GM23338 (cell line): ENCODE data around the gene ERBB4. TPM values are rescaled to one million over a fixed set of nuclear protein-coding genes. Genes with fewer than 3 reads are reported as not detected.

Experiments used
- ATAC-seq: fragments of 200-7000 bp; cut with Tn5 transposase; 3 replicates; pipeline ENCODE4 v1.9.1; 2020
- DNase-seq: peaks from one replicate; pipeline ENCODE4 v3.0.0-alpha.2; 2015; ENCODE audit warnings: low spot score
- H2AFZ ChIP-seq: fragments of 200-600 bp; sonication (generic); 2 replicates; pipeline ENCODE4 v1.8.0; 2016; ENCODE audit warnings: antibody characterized with exemption, mild to moderate bottlenecking, moderate library complexity
- H3F3A ChIP-seq: fragments of 200-600 bp; sonication (generic); replicated peaks from 2 replicates; pipeline ENCODE4 v1.8.0; 2017; ENCODE audit warnings: antibody characterized with exemption, mixed run types, low read depth
- H3K27ac ChIP-seq: fragments of 200-600 bp; sonication (generic); 2 replicates; pipeline ENCODE4 v1.6.1; 2016; ENCODE audit warnings: low read depth
- H3K27me3 ChIP-seq: fragments of 200-600 bp; sonication (generic); 2 replicates; pipeline ENCODE4 v1.8.0; 2016; ENCODE audit warnings: mild to moderate bottlenecking, mixed run types, moderate library complexity; ENCODE audit not compliant: insufficient read depth
- H3K36me3 ChIP-seq: fragments of 200-600 bp; sonication (generic); 2 replicates; pipeline ENCODE4 v1.8.0; 2016; ENCODE audit warnings: mild to moderate bottlenecking; ENCODE audit not compliant: insufficient read depth
- H3K4me1 ChIP-seq: fragments of 200-600 bp; sonication (generic); 2 replicates; pipeline ENCODE4 v1.8.0; 2016; ENCODE audit warnings: mild to moderate bottlenecking, moderate library complexity; ENCODE audit not compliant: insufficient read depth
- H3K4me2 ChIP-seq: fragments of 200-600 bp; sonication (generic); 2 replicates; pipeline ENCODE4 v1.7.1; 2017; ENCODE audit warnings: mixed run types
- H3K4me3 ChIP-seq: fragments of 200-600 bp; sonication (generic); 2 replicates; pipeline ENCODE4 v1.6.1; 2016; ENCODE audit warnings: mixed run types
- H3K79me2 ChIP-seq: fragments of 200-600 bp; sonication (generic); replicated peaks from 2 replicates; pipeline ENCODE4 v1.8.0; 2017; ENCODE audit warnings: mild to moderate bottlenecking; ENCODE audit not compliant: insufficient read depth
- H3K9me2 ChIP-seq: fragments of 200-600 bp; sonication (generic); 2 replicates; pipeline ENCODE4 v1.8.0; 2017; ENCODE audit not compliant: insufficient read depth
- H4K20me1 ChIP-seq: fragments of 200-600 bp; sonication (generic); replicated peaks from 2 replicates; pipeline ENCODE4 v1.8.0; 2017; ENCODE audit warnings: mild to moderate bottlenecking; ENCODE audit not compliant: insufficient read depth
- H3K27ac Mint-ChIP-seq: 2 replicates; pipeline ENCODE4 v1.8.0; 2020; ENCODE audit warnings: inconsistent platforms, mild to moderate bottlenecking, moderate library complexity, mixed read lengths
- H3K27me3 Mint-ChIP-seq: 3 replicates; pipeline ENCODE4 v1.8.0; 2022; ENCODE audit warnings: low read depth, mild to moderate bottlenecking, moderate library complexity, mixed read lengths, inconsistent platforms; ENCODE audit not compliant: insufficient read depth, poor library complexity
- H3K36me3 Mint-ChIP-seq: 3 replicates; pipeline ENCODE4 v1.8.0; 2021; ENCODE audit warnings: low read depth, mild to moderate bottlenecking, inconsistent platforms, moderate library complexity, mixed read lengths
- H3K4me1 Mint-ChIP-seq: 3 replicates; pipeline ENCODE4 v1.8.0; 2020; ENCODE audit warnings: mild to moderate bottlenecking, inconsistent platforms, mixed read lengths
- H3K4me3 Mint-ChIP-seq: 3 replicates; pipeline ENCODE4 v1.8.0; 2021; ENCODE audit warnings: moderate library complexity, mild to moderate bottlenecking, inconsistent platforms, mixed read lengths
- H3K9me3 Mint-ChIP-seq: 3 replicates; pipeline ENCODE4 v1.8.0; 2020; ENCODE audit warnings: moderate library complexity, mild to moderate bottlenecking, inconsistent platforms, mixed read lengths
- CREB1 ChIP-seq: fragments of 250-450 bp; sonication (Bioruptor Pico); IDR thresholded peaks from 2 replicates; pipeline ENCODE4 v1.5.0; 2020; ENCODE audit warnings: low read depth, mild to moderate bottlenecking, moderate library complexity
- EZH2phosphoT487 ChIP-seq: fragments of 200-600 bp; sonication (generic); IDR thresholded peaks from one replicate; pipeline ENCODE4 v1.8.1; 2018; ENCODE audit warnings: antibody characterized with exemption; ENCODE audit not compliant: unreplicated experiment
- JUNB ChIP-seq: IDR thresholded peaks from one replicate; pipeline ENCODE4 v1.6.1; 2016; ENCODE audit warnings: antibody characterized with exemption; ENCODE audit not compliant: unreplicated experiment
- ZNF331 ChIP-seq: fragments of 250-450 bp; sonication (Bioruptor Pico); IDR thresholded peaks from 2 replicates; pipeline ENCODE4 v1.5.0; 2020; ENCODE audit warnings: low read depth, mild to moderate bottlenecking, moderate library complexity
- ZNF462 ChIP-seq: fragments of 250-450 bp; sonication (Bioruptor Pico); IDR thresholded peaks from 2 replicates; pipeline ENCODE4 v1.5.0; 2020; ENCODE audit warnings: mild to moderate bottlenecking, moderate library complexity
- polyA plus RNA-seq: library from polyadenylated mRNA; unstranded; fragments of >200 nt; fragmentation: Nextera tagmentation; extraction: Ambion mirVana; gene quantifications from 2 replicates; pipeline ENCODE4 v1.2.1, GENCODE V29; 2016
- total RNA-seq: library from RNA; depleted of rRNA; stranded (reverse); fragments of >200 nt; shearing (Covaris generic); gene quantifications from 2 replicates; pipeline ENCODE4 v1.2.3, GENCODE V29; 2014
- TF ChIP-seq, protein P1 (sequence below): IDR thresholded peaks from one replicate; pipeline ENCODE4 v1.6.1; 2018; ENCODE audit warnings: antibody characterized with exemption; ENCODE audit not compliant: unreplicated experiment
- TF ChIP-seq, protein P2 (sequence below): IDR thresholded peaks from 2 replicates; pipeline ENCODE4 v1.6.1; 2016; ENCODE audit warnings: antibody characterized with exemption
- TF ChIP-seq, protein P3 (sequence below), 2 experiments: fragments of 200-600 bp in 1 of 2; sonication (generic) in 1 of 2; conservative IDR thresholded peaks; 2 replicates each; pipeline versions ENCODE4 v1.5.1 to v1.6.1; 2016 to 2017; ENCODE audit warnings: antibody characterized with exemption in 2 of 2, low read depth in 2 of 2, mild to moderate bottlenecking in 2 of 2, moderate library complexity in 1 of 2

ERBB4 gene
- total and polyA plus RNA-seq, 2 experiments from 2014 or later = 0.73 to 1.1 TPM

DNA sequence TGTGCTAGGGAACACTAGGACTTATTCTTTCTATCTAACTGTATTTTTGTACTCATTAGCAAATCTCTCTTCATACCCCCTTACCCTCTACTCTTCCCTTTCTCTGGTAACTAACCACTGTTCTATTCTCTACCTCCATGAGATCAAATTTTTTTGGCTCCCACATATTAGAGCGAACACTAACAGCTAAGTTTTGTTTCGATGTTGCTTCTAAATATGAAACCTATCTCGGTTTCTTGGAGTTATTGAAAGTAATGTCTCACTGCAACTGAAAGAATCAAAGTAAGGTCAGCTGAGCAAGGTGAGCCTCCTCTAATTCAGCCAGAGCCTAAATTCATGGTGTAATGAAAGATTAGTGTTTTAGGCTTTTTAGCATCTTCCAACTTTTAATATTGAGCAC lies 1024.6 kb downstream of the ERBB4 start:
- no peaks in the 10 kb centered on the region for H3K36me3 Mint-ChIP-seq
- H3K27me3 Mint-ChIP-seq = peaks cover 3% of the 10 kb centered on the region
- no peak for ATAC-seq
- H3K4me3 Mint-ChIP-seq = no peak overlapping the region
- no peaks in the 10 kb centered on the region for H3K79me2 ChIP-seq
- no peak overlapping the region for H2AFZ ChIP-seq
- no peaks in the 10 kb centered on the region for H3F3A ChIP-seq
- H3K4me2 ChIP-seq = no peak overlapping the region
- no peaks in the 10 kb centered on the region for H3K9me2 ChIP-seq
- no peaks in the 10 kb centered on the region for H4K20me1 ChIP-seq
- H3K4me1 ChIP-seq = 0 out of 2 replicates have a peak, but pooled peaks cover 3% of the 10 kb centered on the region
- DNase-seq = no peak
- no peaks in the 10 kb centered on the region for H3K9me3 Mint-ChIP-seq
- H3K36me3 ChIP-seq = no peaks in the 10 kb centered on the region
- no peaks in the 10 kb centered on the region for H3K27me3 ChIP-seq
- no peak overlapping the region for H3K27ac ChIP-seq
- TF ChIP-seq, protein P1, sequence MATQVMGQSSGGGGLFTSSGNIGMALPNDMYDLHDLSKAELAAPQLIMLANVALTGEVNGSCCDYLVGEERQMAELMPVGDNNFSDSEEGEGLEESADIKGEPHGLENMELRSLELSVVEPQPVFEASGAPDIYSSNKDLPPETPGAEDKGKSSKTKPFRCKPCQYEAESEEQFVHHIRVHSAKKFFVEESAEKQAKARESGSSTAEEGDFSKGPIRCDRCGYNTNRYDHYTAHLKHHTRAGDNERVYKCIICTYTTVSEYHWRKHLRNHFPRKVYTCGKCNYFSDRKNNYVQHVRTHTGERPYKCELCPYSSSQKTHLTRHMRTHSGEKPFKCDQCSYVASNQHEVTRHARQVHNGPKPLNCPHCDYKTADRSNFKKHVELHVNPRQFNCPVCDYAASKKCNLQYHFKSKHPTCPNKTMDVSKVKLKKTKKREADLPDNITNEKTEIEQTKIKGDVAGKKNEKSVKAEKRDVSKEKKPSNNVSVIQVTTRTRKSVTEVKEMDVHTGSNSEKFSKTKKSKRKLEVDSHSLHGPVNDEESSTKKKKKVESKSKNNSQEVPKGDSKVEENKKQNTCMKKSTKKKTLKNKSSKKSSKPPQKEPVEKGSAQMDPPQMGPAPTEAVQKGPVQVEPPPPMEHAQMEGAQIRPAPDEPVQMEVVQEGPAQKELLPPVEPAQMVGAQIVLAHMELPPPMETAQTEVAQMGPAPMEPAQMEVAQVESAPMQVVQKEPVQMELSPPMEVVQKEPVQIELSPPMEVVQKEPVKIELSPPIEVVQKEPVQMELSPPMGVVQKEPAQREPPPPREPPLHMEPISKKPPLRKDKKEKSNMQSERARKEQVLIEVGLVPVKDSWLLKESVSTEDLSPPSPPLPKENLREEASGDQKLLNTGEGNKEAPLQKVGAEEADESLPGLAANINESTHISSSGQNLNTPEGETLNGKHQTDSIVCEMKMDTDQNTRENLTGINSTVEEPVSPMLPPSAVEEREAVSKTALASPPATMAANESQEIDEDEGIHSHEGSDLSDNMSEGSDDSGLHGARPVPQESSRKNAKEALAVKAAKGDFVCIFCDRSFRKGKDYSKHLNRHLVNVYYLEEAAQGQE = no peak
- TF ChIP-seq, protein P2, sequence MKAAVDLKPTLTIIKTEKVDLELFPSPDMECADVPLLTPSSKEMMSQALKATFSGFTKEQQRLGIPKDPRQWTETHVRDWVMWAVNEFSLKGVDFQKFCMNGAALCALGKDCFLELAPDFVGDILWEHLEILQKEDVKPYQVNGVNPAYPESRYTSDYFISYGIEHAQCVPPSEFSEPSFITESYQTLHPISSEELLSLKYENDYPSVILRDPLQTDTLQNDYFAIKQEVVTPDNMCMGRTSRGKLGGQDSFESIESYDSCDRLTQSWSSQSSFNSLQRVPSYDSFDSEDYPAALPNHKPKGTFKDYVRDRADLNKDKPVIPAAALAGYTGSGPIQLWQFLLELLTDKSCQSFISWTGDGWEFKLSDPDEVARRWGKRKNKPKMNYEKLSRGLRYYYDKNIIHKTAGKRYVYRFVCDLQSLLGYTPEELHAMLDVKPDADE = no peak
- TF ChIP-seq, protein P3, sequence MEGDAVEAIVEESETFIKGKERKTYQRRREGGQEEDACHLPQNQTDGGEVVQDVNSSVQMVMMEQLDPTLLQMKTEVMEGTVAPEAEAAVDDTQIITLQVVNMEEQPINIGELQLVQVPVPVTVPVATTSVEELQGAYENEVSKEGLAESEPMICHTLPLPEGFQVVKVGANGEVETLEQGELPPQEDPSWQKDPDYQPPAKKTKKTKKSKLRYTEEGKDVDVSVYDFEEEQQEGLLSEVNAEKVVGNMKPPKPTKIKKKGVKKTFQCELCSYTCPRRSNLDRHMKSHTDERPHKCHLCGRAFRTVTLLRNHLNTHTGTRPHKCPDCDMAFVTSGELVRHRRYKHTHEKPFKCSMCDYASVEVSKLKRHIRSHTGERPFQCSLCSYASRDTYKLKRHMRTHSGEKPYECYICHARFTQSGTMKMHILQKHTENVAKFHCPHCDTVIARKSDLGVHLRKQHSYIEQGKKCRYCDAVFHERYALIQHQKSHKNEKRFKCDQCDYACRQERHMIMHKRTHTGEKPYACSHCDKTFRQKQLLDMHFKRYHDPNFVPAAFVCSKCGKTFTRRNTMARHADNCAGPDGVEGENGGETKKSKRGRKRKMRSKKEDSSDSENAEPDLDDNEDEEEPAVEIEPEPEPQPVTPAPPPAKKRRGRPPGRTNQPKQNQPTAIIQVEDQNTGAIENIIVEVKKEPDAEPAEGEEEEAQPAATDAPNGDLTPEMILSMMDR (conservative IDR thresholded peaks at IDR 0.05; ENCODE audit: low read depth in 2 of 2) = no peak
- TF ChIP-seq JUNB = no peak
- no peak for TF ChIP-seq EZH2phosphoT487
- TF ChIP-seq CREB1 (CRISPR knock-in tag) = no peak
- no peak for TF ChIP-seq ZNF331 (CRISPR knock-in tag)
- TF ChIP-seq ZNF462 (CRISPR knock-in tag) = no peak
- H3K4me1 Mint-ChIP-seq = peaks cover 11% of the 10 kb centered on the region
- H3K27ac Mint-ChIP-seq = no peak overlapping the region
- H3K4me3 ChIP-seq = no peak overlapping the region
